Heart right ventricle (tissue), 16 donors: ENCODE results near the gene LMO7. TPM values are rescaled to one million over a fixed set of nuclear protein-coding genes. Genes with fewer than 3 reads are reported as not detected.
"Not testable (repeated sequence)": the region's sequence is repeated elsewhere in the genome, so short reads cannot be mapped to it uniquely, and the experiment has no call there.

Experiments
- ATAC-seq, 8 donors: fragments of 200-7000 bp; cut with Tn5 transposase; one replicate each; pipeline ENCODE4 v1.9.1; 2020; ENCODE audit warnings: mild to moderate bottlenecking in 8 of 8, moderate library complexity in 8 of 8, moderate number of reproducible peaks in 1 of 8
- DNase-seq, 2 donors: peaks; one replicate each; pipeline ENCODE4 v3.0.0-alpha.2; 2020
- H3K27ac ChIP-seq, 10 donors: fragments of 200-600 bp; sonication (generic) in 2 of 10; one replicate each; pipeline versions ENCODE4 v1.5.0 to v1.8.0; 2020 to 2022; ENCODE audit warnings: mild to moderate bottlenecking in 3 of 10
- H3K27me3 ChIP-seq, 7 donors: fragments of 200-600 bp; one replicate each; pipeline ENCODE4 v1.8.0; 2021 to 2022; ENCODE audit warnings: mild to moderate bottlenecking in 2 of 7
- H3K36me3 ChIP-seq, 9 donors: fragments of 200-600 bp; sonication (generic) in 1 of 9; one replicate each; pipeline versions ENCODE4 v1.5.0 to v1.8.0; 2020 to 2022; ENCODE audit warnings: mild to moderate bottlenecking in 2 of 9
- H3K4me1 ChIP-seq, 9 donors: fragments of 200-600 bp; sonication (generic) in 1 of 9; one replicate each; pipeline versions ENCODE4 v1.5.0 to v1.8.0; 2020 to 2022; ENCODE audit warnings: mild to moderate bottlenecking in 4 of 9
- H3K4me3 ChIP-seq, 10 donors: fragments of 200-600 bp; sonication (generic) in 2 of 10; one replicate each; pipeline versions ENCODE4 v1.5.0 to v1.8.0; 2020 to 2022; ENCODE audit warnings: mild to moderate bottlenecking in 7 of 10, moderate library complexity in 2 of 10
- H3K9me3 ChIP-seq, 11 donors: fragments of 200-600 bp in 10 of 11; sonication (generic) in 2 of 11; one replicate each; pipeline versions ENCODE4 v1.5.0 to v1.8.0; 2013 to 2022; ENCODE audit warnings: mild to moderate bottlenecking in 2 of 11, control low read depth in 1 of 11, moderate library complexity in 1 of 11
- WGBS, 2 donors: extraction: QIAGEN DNeasy Blood & Tissue Kit; methylation state at CpG; one replicate each; pipeline ENCODE4 v1.1.7; 2013; ENCODE audit warnings: inconsistent platforms in 1 of 2; 5-methylcytosine and 5-hydroxymethylcytosine counted together
- intact Hi-C, 10 donors: fragments of 100-400 bp; cut with DNase I; formaldehyde crosslinking; loops; one replicate each; pipeline versions ENCODE4 v1.11.1 to v1.14.2; 2022
- polyA plus RNA-seq, 2 donors: library from polyadenylated mRNA; stranded (reverse); fragments of 200-250 nt; gene quantifications; one replicate each; pipeline ENCODE4 v1.2.3, GENCODE V29; 2013
- total RNA-seq, 10 donors: library from RNA; stranded (reverse); fragmentation: NEBNext Ultra II Directional in 3 of 10; extraction: Animal tissue kit (Norgen Biotek cat#: 25700) in 3 of 10; gene quantifications; one replicate each; pipeline versions ENCODE4 v1.2.1 to v1.2.4, GENCODE V29; 2021 to 2023
- TF ChIP-seq, protein P1 (sequence below), 9 donors: fragments of 200-600 bp; sonication (generic) in 2 of 9; IDR thresholded peaks; one replicate each; pipeline versions ENCODE4 v1.5.0 to v1.8.0; 2021 to 2022; ENCODE audit warnings: antibody characterized with exemption in 9 of 9, mild to moderate bottlenecking in 5 of 9, moderate library complexity in 1 of 9
- donor health status: Arrhythmogenic right ventricular cardiomyopathy.
- donor health status: ischemic (EF 13 %, LVEDD 7.1; RV severe dilation, severe dysfunction).
- donor health status: healthy with polysubstance abuse.
- donor health status: DM: no; HTN: yes; CAD: no.
- donor health status: DM: no; HTN: no; CAD: no.
- donor health status: ischemic (EF 25% LVEDD 6.9; RV normal size, moderate dysfunction).
- donor health status: ischemic (EF 25% LVEDD 5.7; RV mildly dilated, moderate dysfunction).
- donor health status: healthy.
- donor health status: DM: yes; HTN: yes; CAD: no.
- donor health status: Ischemic cardiomyopathy.
- donor health status: ischemic (EF 35%, LVEDD 5.7; RV mildly dilated, moderate dysfunction).
- donor health status: nonischemic (EF 11% LVEDD 7.7; RV severe dilation, severe dysfunction).
- donor health status: DM: yes; HTN: yes; CAD: no.
- donor health status: PGD.
- donor health status: ischemic (EF 29% LVEDD 5.4; RV normal size, mild dysfunction).
- donor health status: nonischemic (EF 23%, LVEDD 6.1; RV moderate dilation, normal function).

Gene LMO7
- total and polyA plus RNA-seq, 12 donors = 147 to 600 (median 504) TPM

DNA sequence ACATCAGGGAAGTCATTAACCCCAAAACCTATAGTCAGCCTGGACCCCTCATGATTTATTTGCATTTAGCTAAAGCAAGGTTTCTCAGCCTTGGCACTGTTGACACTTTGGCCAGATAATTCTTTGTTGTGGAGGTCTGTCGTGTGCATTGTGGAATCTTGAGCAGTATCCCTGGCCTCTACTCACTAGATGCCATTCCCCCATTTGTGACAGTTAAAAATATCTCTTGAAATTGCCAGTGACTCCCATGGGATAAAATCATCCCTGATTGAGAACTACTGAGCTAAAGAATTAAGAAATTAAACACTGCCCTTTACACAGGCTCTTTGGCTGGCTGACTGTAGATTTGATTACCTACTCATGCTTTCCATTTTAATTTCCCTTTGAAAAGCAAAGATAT, 102.7 kb downstream of the LMO7 start:
- TF ChIP-seq, protein P1, sequence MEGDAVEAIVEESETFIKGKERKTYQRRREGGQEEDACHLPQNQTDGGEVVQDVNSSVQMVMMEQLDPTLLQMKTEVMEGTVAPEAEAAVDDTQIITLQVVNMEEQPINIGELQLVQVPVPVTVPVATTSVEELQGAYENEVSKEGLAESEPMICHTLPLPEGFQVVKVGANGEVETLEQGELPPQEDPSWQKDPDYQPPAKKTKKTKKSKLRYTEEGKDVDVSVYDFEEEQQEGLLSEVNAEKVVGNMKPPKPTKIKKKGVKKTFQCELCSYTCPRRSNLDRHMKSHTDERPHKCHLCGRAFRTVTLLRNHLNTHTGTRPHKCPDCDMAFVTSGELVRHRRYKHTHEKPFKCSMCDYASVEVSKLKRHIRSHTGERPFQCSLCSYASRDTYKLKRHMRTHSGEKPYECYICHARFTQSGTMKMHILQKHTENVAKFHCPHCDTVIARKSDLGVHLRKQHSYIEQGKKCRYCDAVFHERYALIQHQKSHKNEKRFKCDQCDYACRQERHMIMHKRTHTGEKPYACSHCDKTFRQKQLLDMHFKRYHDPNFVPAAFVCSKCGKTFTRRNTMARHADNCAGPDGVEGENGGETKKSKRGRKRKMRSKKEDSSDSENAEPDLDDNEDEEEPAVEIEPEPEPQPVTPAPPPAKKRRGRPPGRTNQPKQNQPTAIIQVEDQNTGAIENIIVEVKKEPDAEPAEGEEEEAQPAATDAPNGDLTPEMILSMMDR (IDR thresholded peaks at IDR 0.05) = no peak
- Histone ChIP-seq H3K4me3 (no peak overlapping the region), H3K9me3 (peaks cover 0 to 4% (median 0%) of the 10 kb centered on the region in 11 donors), H3K4me1 (peaks cover 0 to 11% (median 0%) of the 10 kb centered on the region in 9 donors), H3K27me3 (no peaks in the 10 kb centered on the region), H3K27ac (no peak overlapping the region), H3K36me3 (no peaks in the 10 kb centered on the region)
- WGBS, 2 donors = 33 to 58% methylated on average over 1 of the region's 1 CpG
- no peak for DNase-seq
- intact Hi-C loops = no loop called here
- peak in 2 of 8 donors; percentile 18 to 46 for ATAC-seq

DNA sequence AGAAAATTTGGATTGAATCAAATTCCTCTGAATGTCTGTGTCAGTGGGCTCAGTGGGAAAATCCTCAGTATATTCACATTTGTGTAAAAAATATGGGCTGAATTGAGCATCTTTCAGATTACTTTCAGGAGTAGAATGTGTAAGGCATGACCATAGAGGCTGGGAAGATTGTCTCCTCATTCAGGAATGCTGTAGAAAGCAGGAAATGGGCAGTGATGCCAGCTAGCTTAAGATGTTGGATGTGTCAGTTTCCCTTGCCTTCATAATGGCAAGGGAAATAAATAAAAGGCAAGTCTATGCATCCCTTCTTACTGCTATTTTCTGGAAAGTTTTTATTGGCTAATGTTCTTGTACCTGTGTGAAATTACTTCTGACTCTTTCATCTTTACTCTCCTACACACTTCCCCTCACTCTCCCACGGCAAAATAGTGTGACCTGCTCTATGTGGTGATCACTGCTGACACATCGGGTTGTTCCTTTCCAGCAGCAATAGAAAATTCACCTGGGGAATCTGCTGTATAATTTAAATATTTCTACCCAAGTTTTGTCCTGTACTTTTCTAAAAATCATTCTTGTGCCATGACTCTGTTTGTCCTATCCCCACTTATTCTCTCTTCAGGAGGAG, 103.2 kb downstream of the LMO7 start:
- H3K27ac ChIP-seq = no peak overlapping the region
- H3K27me3 ChIP-seq = no peaks in the 10 kb centered on the region
- WGBS, 2 donors = 84 to 90% methylated on average over 2 of the region's 2 CpGs
- ATAC-seq (no peak), DNase-seq (no peak)
- peaks cover 0 to 11% (median 0%) of the 10 kb centered on the region in 9 donors for H3K4me1 ChIP-seq
- no peaks in the 10 kb centered on the region for H3K36me3 ChIP-seq
- intact Hi-C loops = no loop called here
- TF ChIP-seq, protein P1 (IDR thresholded peaks at IDR 0.05) = no peak
- peaks cover 0 to 4% (median 0%) of the 10 kb centered on the region in 11 donors for H3K9me3 ChIP-seq
- H3K4me3 ChIP-seq = no peak overlapping the region

DNA sequence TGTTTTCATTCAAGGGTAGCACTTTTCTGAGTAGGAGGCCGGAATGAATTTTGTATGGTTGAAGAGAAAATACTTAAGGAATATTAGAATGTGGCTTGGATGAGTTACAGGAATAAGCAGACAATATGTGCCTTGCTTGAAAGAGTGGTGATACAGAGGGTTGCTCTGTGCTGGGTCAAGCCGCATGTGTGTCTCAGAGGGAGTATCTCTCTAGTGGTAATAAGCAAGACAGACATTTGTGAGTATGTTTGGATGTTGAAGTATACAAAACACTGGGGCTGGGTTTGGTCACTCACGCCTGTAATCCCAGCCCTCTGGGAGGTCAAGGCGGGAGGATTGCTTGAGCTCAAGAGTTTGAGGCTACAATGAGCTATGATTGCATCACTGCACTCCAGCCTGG, 103.9 kb downstream of the LMO7 start:
- Histone ChIP-seq H3K27ac (no peak overlapping the region), H3K36me3 (no peaks in the 10 kb centered on the region), H3K4me1 (peaks cover 0 to 11% (median 0%) of the 10 kb centered on the region in 9 donors), H3K9me3 (peaks cover 0 to 8% (median 0%) of the 10 kb centered on the region in 11 donors), H3K27me3 (no peaks in the 10 kb centered on the region), H3K4me3 (no peak overlapping the region)
- ATAC-seq (no peak), DNase-seq (no peak)
- 96 to 98% methylated on average over 4 of the region's 4 CpGs for WGBS, 2 donors
- TF ChIP-seq, protein P1 (IDR thresholded peaks at IDR 0.05) = no peak
- intact Hi-C loops = no loop called here

DNA sequence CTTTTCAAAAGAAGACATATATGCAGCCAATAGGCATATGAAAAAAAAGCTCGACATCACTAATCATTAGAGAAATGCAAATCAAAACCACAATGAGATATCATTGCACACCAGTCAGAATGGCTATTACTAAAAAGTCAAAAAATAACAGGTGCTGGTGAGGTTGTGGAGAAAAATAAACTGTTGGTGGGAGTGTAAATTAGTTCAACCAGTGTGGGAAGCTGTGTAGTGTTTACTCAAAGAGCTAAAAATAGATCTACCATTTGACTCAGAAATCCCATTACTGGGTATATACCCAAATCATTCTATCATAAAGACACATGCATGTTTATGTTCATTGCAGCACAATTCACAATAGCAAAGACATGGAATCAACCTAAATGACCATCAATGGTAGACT, 106.9 kb downstream of the LMO7 start:
- intact Hi-C loops = not testable (repeated sequence)

DNA sequence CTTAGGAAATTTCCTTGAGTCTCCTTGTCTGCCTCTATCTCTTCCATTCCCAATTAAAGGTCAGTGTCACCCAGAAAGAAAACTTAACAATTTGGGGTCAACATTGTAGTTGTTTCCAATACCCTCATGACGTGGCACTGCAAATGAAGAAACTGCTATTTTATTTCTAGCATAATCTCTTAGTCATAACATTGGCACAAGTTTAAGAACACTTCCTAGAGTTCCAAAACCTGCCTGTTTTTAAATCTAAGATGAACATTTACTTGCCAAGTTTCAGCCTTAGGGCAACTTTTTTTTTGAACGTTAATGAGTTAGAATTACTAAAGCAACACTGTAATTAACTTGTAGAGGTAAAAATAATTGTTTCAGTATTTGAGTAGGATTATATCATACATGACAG, 108.0 kb downstream of the LMO7 start:
- 89 to 91% methylated on average over 2 of the region's 2 CpGs for WGBS, 2 donors
- Histone ChIP-seq H3K36me3 (no peaks in the 10 kb centered on the region), H3K9me3 (peaks cover 0 to 15% (median 0%) of the 10 kb centered on the region in 11 donors), H3K4me3 (no peak overlapping the region), H3K27me3 (no peaks in the 10 kb centered on the region), H3K4me1 (peaks cover 0 to 5% (median 0%) of the 10 kb centered on the region in 9 donors), H3K27ac (no peak overlapping the region)
- DNase-seq (no peak), ATAC-seq (no peak)
- intact Hi-C loops = no loop called here
- TF ChIP-seq, protein P1 (IDR thresholded peaks at IDR 0.05) = no peak

More for the DNA sequence above, 106.9 kb downstream of the LMO7 start:
- not testable (repeated sequence) for H3K27me3 ChIP-seq, H3K4me3 ChIP-seq, H3K36me3 ChIP-seq, H3K27ac ChIP-seq, ATAC-seq, DNase-seq
- peaks cover 0 to 15% (median 0%) of the 10 kb centered on the region in 11 donors for H3K9me3 ChIP-seq
- H3K4me1 ChIP-seq = peaks cover 0 to 11% (median 0%) of the 10 kb centered on the region in 9 donors
- WGBS, 2 donors = 98 to 100% methylated on average over 1 of the region's 1 CpG
